GM23338 (cell line): Measurements from ENCODE around the gene CDHR2. TPM values are rescaled to one million over a fixed set of nuclear protein-coding genes. Genes with fewer than 3 reads are reported as not detected.
A peak's percentile ranks its signal among the peaks of the same experiment; 100 is the strongest.

Source experiments
- ATAC-seq: fragments of 200-7000 bp; cut with Tn5 transposase; 3 replicates; pipeline ENCODE4 v1.9.1; 2020
- DNase-seq: peaks from one replicate; pipeline ENCODE4 v3.0.0-alpha.2; 2015; ENCODE audit warnings: low spot score
- H2AFZ ChIP-seq: fragments of 200-600 bp; sonication (generic); 2 replicates; pipeline ENCODE4 v1.8.0; 2016; ENCODE audit warnings: antibody characterized with exemption, mild to moderate bottlenecking, moderate library complexity
- H3F3A ChIP-seq: fragments of 200-600 bp; sonication (generic); replicated peaks from 2 replicates; pipeline ENCODE4 v1.8.0; 2017; ENCODE audit warnings: antibody characterized with exemption, mixed run types, low read depth
- H3K27ac ChIP-seq: fragments of 200-600 bp; sonication (generic); 2 replicates; pipeline ENCODE4 v1.6.1; 2016; ENCODE audit warnings: low read depth
- H3K27me3 ChIP-seq: fragments of 200-600 bp; sonication (generic); 2 replicates; pipeline ENCODE4 v1.8.0; 2016; ENCODE audit warnings: mild to moderate bottlenecking, mixed run types, moderate library complexity; ENCODE audit not compliant: insufficient read depth
- H3K36me3 ChIP-seq: fragments of 200-600 bp; sonication (generic); 2 replicates; pipeline ENCODE4 v1.8.0; 2016; ENCODE audit warnings: mild to moderate bottlenecking; ENCODE audit not compliant: insufficient read depth
- H3K4me1 ChIP-seq: fragments of 200-600 bp; sonication (generic); 2 replicates; pipeline ENCODE4 v1.8.0; 2016; ENCODE audit warnings: mild to moderate bottlenecking, moderate library complexity; ENCODE audit not compliant: insufficient read depth
- H3K4me2 ChIP-seq: fragments of 200-600 bp; sonication (generic); 2 replicates; pipeline ENCODE4 v1.7.1; 2017; ENCODE audit warnings: mixed run types
- H3K4me3 ChIP-seq: fragments of 200-600 bp; sonication (generic); 2 replicates; pipeline ENCODE4 v1.6.1; 2016; ENCODE audit warnings: mixed run types
- H3K79me2 ChIP-seq: fragments of 200-600 bp; sonication (generic); replicated peaks from 2 replicates; pipeline ENCODE4 v1.8.0; 2017; ENCODE audit warnings: mild to moderate bottlenecking; ENCODE audit not compliant: insufficient read depth
- H3K9me2 ChIP-seq: fragments of 200-600 bp; sonication (generic); 2 replicates; pipeline ENCODE4 v1.8.0; 2017; ENCODE audit not compliant: insufficient read depth
- H4K20me1 ChIP-seq: fragments of 200-600 bp; sonication (generic); replicated peaks from 2 replicates; pipeline ENCODE4 v1.8.0; 2017; ENCODE audit warnings: mild to moderate bottlenecking; ENCODE audit not compliant: insufficient read depth
- H3K27ac Mint-ChIP-seq: 2 replicates; pipeline ENCODE4 v1.8.0; 2020; ENCODE audit warnings: inconsistent platforms, mild to moderate bottlenecking, moderate library complexity, mixed read lengths
- H3K27me3 Mint-ChIP-seq: 3 replicates; pipeline ENCODE4 v1.8.0; 2022; ENCODE audit warnings: low read depth, mild to moderate bottlenecking, moderate library complexity, mixed read lengths, inconsistent platforms; ENCODE audit not compliant: insufficient read depth, poor library complexity
- H3K36me3 Mint-ChIP-seq: 3 replicates; pipeline ENCODE4 v1.8.0; 2021; ENCODE audit warnings: low read depth, mild to moderate bottlenecking, inconsistent platforms, moderate library complexity, mixed read lengths
- H3K4me1 Mint-ChIP-seq: 3 replicates; pipeline ENCODE4 v1.8.0; 2020; ENCODE audit warnings: mild to moderate bottlenecking, inconsistent platforms, mixed read lengths
- H3K4me3 Mint-ChIP-seq: 3 replicates; pipeline ENCODE4 v1.8.0; 2021; ENCODE audit warnings: moderate library complexity, mild to moderate bottlenecking, inconsistent platforms, mixed read lengths
- H3K9me3 Mint-ChIP-seq: 3 replicates; pipeline ENCODE4 v1.8.0; 2020; ENCODE audit warnings: moderate library complexity, mild to moderate bottlenecking, inconsistent platforms, mixed read lengths
- CREB1 ChIP-seq: fragments of 250-450 bp; sonication (Bioruptor Pico); IDR thresholded peaks from 2 replicates; pipeline ENCODE4 v1.5.0; 2020; ENCODE audit warnings: low read depth, mild to moderate bottlenecking, moderate library complexity
- CTCF ChIP-seq, 2 experiments: fragments of 200-600 bp in 1 of 2; sonication (generic) in 1 of 2; conservative IDR thresholded peaks; 2 replicates each; pipeline versions ENCODE4 v1.5.1 to v1.6.1; 2016 to 2017; ENCODE audit warnings: antibody characterized with exemption in 2 of 2, low read depth in 2 of 2, mild to moderate bottlenecking in 2 of 2, moderate library complexity in 1 of 2
- EZH2 ChIP-seq: fragments of 200-600 bp; sonication (generic); IDR thresholded peaks from one replicate; pipeline ENCODE4 v1.8.0; 2017; ENCODE audit warnings: antibody characterized with exemption, mild to moderate bottlenecking, low read depth; ENCODE audit not compliant: unreplicated experiment
- EZH2phosphoT487 ChIP-seq: fragments of 200-600 bp; sonication (generic); IDR thresholded peaks from one replicate; pipeline ENCODE4 v1.8.1; 2018; ENCODE audit warnings: antibody characterized with exemption; ENCODE audit not compliant: unreplicated experiment
- JUNB ChIP-seq: IDR thresholded peaks from one replicate; pipeline ENCODE4 v1.6.1; 2016; ENCODE audit warnings: antibody characterized with exemption; ENCODE audit not compliant: unreplicated experiment
- POLR2AphosphoS5 ChIP-seq: IDR thresholded peaks from 2 replicates; pipeline ENCODE4 v1.6.1; 2016; ENCODE audit warnings: antibody characterized with exemption, low read depth
- REST ChIP-seq: IDR thresholded peaks from one replicate; pipeline ENCODE4 v1.6.1; 2018; ENCODE audit warnings: antibody characterized with exemption; ENCODE audit not compliant: unreplicated experiment
- STAT1 ChIP-seq: IDR thresholded peaks from one replicate; pipeline ENCODE4 v1.6.1; 2016; ENCODE audit warnings: antibody characterized with exemption; ENCODE audit not compliant: unreplicated experiment
- ZNF114 ChIP-seq: fragments of 250-450 bp; sonication (Bioruptor Pico); IDR thresholded peaks from 2 replicates; pipeline ENCODE4 v1.5.0; 2020; ENCODE audit warnings: mild to moderate bottlenecking, moderate library complexity
- ZNF331 ChIP-seq: fragments of 250-450 bp; sonication (Bioruptor Pico); IDR thresholded peaks from 2 replicates; pipeline ENCODE4 v1.5.0; 2020; ENCODE audit warnings: low read depth, mild to moderate bottlenecking, moderate library complexity
- polyA plus RNA-seq: library from polyadenylated mRNA; unstranded; fragments of >200 nt; fragmentation: Nextera tagmentation; extraction: Ambion mirVana; gene quantifications from 2 replicates; pipeline ENCODE4 v1.2.1, GENCODE V29; 2016
- total RNA-seq: library from RNA; depleted of rRNA; stranded (reverse); fragments of >200 nt; shearing (Covaris generic); gene quantifications from 2 replicates; pipeline ENCODE4 v1.2.3, GENCODE V29; 2014
- TF ChIP-seq, protein P1 (sequence below): fragments of 250-450 bp; sonication (Bioruptor Pico); IDR thresholded peaks from 2 replicates; pipeline ENCODE4 v1.5.0; 2020; ENCODE audit warnings: mild to moderate bottlenecking, moderate library complexity
- TF ChIP-seq, protein P2 (sequence below): IDR thresholded peaks from 2 replicates; pipeline ENCODE4 v1.6.1; 2016; ENCODE audit warnings: antibody characterized with exemption

CDHR2 gene
- total and polyA plus RNA-seq, 2 experiments from 2014 or later = not detected

DNA sequence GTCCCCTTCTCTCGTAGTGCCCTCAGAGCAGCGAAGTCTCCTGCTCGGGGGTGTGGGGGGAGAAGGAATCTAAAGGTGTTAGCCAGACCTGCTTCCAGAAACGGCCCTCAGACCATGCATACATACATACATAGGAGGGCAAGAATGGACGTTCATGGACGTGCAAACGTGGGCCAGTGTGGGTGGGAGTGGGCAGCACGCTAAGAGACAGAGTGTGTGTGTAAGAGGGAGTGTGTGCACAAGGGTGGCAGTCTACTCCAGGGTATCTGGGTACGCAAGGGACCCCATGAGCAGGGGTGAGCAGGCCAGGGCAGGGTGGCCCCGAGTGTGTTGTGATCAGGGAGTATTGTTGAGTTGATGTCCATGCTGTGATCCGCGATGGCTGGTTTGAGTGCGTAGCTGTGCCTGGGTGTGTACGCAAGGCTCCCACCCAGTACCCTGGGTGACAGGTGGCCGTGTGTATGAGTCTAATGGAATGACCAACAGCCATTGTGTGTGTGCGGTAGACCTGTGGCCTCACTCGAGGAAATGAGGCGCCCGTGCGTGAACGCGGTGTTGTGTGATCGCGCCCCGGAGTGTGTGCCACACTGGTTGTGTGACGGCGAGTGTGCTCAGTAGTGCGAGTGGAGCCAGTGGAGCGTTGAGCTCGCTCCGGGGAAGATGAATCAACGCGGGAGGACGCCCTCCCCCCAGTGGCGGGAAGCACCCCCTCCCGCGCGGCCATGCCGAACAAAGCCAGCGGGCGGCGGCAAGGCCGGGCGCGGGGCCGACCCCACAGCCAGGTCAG, 60.0 kb downstream of the CDHR2 start:
- peaks cover 5% of the 10 kb centered on the region for H3K27me3 ChIP-seq
- peak overlapping the region; percentile 89; the same call in 1 of the 2 replicates for H2AFZ ChIP-seq
- Mint-ChIP-seq H3K27me3 (peaks cover 16% of the 10 kb centered on the region), H3K36me3 (no peaks in the 10 kb centered on the region), H3K4me1 (peaks cover 25% of the 10 kb centered on the region), H3K27ac (0 out of 2 replicates have a peak overlapping the region, but pooled peaks have one; percentile 73), H3K9me3 (no peaks in the 10 kb centered on the region), H3K4me3 (peak overlapping the region; percentile 92)
- TF ChIP-seq, protein P1, sequence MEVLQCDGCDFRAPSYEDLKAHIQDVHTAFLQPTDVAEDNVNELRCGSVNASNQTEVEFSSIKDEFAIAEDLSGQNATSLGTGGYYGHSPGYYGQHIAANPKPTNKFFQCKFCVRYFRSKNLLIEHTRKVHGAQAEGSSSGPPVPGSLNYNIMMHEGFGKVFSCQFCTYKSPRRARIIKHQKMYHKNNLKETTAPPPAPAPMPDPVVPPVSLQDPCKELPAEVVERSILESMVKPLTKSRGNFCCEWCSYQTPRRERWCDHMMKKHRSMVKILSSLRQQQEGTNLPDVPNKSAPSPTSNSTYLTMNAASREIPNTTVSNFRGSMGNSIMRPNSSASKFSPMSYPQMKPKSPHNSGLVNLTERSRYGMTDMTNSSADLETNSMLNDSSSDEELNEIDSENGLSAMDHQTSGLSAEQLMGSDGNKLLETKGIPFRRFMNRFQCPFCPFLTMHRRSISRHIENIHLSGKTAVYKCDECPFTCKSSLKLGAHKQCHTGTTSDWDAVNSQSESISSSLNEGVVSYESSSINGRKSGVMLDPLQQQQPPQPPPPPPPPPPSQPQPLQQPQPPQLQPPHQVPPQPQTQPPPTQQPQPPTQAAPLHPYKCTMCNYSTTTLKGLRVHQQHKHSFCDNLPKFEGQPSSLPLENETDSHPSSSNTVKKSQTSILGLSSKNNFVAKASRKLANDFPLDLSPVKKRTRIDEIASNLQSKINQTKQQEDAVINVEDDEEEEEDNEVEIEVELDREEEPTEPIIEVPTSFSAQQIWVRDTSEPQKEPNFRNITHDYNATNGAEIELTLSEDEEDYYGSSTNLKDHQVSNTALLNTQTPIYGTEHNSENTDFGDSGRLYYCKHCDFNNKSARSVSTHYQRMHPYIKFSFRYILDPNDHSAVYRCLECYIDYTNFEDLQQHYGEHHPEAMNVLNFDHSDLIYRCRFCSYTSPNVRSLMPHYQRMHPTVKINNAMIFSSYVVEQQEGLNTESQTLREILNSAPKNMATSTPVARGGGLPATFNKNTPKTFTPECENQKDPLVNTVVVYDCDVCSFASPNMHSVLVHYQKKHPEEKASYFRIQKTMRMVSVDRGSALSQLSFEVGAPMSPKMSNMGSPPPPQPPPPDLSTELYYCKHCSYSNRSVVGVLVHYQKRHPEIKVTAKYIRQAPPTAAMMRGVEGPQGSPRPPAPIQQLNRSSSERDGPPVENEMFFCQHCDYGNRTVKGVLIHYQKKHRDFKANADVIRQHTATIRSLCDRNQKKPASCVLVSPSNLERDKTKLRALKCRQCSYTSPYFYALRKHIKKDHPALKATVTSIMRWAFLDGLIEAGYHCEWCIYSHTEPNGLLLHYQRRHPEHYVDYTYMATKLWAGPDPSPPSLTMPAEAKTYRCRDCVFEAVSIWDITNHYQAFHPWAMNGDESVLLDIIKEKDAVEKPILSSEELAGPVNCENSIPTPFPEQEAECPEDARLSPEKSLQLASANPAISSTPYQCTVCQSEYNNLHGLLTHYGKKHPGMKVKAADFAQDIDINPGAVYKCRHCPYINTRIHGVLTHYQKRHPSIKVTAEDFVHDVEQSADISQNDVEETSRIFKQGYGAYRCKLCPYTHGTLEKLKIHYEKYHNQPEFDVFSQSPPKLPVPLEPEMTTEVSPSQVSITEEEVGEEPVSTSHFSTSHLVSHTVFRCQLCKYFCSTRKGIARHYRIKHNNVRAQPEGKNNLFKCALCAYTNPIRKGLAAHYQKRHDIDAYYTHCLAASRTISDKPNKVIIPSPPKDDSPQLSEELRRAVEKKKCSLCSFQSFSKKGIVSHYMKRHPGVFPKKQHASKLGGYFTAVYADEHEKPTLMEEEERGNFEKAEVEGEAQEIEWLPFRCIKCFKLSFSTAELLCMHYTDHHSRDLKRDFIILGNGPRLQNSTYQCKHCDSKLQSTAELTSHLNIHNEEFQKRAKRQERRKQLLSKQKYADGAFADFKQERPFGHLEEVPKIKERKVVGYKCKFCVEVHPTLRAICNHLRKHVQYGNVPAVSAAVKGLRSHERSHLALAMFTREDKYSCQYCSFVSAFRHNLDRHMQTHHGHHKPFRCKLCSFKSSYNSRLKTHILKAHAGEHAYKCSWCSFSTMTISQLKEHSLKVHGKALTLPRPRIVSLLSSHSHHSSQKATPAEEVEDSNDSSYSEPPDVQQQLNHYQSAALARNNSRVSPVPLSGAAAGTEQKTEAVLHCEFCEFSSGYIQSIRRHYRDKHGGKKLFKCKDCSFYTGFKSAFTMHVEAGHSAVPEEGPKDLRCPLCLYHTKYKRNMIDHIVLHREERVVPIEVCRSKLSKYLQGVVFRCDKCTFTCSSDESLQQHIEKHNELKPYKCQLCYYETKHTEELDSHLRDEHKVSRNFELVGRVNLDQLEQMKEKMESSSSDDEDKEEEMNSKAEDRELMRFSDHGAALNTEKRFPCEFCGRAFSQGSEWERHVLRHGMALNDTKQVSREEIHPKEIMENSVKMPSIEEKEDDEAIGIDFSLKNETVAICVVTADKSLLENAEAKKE (CRISPR knock-in tag) = no peak
- TF ChIP-seq, protein P2, sequence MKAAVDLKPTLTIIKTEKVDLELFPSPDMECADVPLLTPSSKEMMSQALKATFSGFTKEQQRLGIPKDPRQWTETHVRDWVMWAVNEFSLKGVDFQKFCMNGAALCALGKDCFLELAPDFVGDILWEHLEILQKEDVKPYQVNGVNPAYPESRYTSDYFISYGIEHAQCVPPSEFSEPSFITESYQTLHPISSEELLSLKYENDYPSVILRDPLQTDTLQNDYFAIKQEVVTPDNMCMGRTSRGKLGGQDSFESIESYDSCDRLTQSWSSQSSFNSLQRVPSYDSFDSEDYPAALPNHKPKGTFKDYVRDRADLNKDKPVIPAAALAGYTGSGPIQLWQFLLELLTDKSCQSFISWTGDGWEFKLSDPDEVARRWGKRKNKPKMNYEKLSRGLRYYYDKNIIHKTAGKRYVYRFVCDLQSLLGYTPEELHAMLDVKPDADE = no peak
- no peak for TF ChIP-seq STAT1
- no peak for TF ChIP-seq EZH2
- no peak for TF ChIP-seq REST
- no peak for TF ChIP-seq CREB1 (CRISPR knock-in tag)
- no peak for TF ChIP-seq CTCF (conservative IDR thresholded peaks at IDR 0.05; ENCODE audit: low read depth in 2 of 2)
- no peak for TF ChIP-seq ZNF114 (CRISPR knock-in tag)
- no peak for TF ChIP-seq EZH2phosphoT487
- no peak for TF ChIP-seq JUNB
- TF ChIP-seq POLR2AphosphoS5 = no peak
- TF ChIP-seq ZNF331 (CRISPR knock-in tag) = no peak
- H3K27ac ChIP-seq = no peak overlapping the region
- ATAC-seq (no peak), DNase-seq (no peak)
- peak overlapping the region; percentile 85 for H3K4me2 ChIP-seq
- H3K79me2 ChIP-seq = no peaks in the 10 kb centered on the region
- no peaks in the 10 kb centered on the region for H3K9me2 ChIP-seq
- peaks cover 13% of the 10 kb centered on the region; the same call in 1 of the 2 replicates for H4K20me1 ChIP-seq
- peaks cover 12% of the 10 kb centered on the region for H3K4me1 ChIP-seq
- 0 out of 2 replicates have a peak, but pooled peaks cover 11% of the 10 kb centered on the region for H3F3A ChIP-seq
- H3K36me3 ChIP-seq = no peaks in the 10 kb centered on the region
- peak overlapping the region; percentile 68 for H3K4me3 ChIP-seq
